RKO (cell line): ENCODE data around the gene ANKRD52.

Source experiments
- DNase-seq: peaks from one replicate; pipeline ENCODE4 v3.0.0-alpha.2; 2016; ENCODE audit warnings: low spot score

ANKRD52 gene

DNA sequence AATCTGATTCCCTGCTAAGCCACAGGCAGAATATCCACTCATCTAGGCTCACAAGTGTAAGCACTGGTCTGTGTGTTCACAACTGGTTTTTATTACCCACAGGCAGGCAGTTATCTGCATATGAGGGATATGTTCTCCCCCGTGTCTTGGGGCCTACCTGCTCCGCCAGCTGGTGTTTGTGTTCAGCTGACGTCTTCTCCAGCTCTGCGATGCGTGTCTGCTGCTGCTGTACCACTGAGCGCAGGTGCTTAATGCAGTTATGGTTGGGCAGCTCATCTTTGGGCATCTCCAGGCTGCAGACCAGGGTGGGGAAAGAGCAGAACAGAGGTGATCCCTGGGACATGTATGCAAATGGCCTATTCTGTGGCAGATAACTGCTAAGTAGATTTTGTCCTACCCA is 50.2 kb downstream of the ANKRD52 start:
- no peak for DNase-seq

DNA sequence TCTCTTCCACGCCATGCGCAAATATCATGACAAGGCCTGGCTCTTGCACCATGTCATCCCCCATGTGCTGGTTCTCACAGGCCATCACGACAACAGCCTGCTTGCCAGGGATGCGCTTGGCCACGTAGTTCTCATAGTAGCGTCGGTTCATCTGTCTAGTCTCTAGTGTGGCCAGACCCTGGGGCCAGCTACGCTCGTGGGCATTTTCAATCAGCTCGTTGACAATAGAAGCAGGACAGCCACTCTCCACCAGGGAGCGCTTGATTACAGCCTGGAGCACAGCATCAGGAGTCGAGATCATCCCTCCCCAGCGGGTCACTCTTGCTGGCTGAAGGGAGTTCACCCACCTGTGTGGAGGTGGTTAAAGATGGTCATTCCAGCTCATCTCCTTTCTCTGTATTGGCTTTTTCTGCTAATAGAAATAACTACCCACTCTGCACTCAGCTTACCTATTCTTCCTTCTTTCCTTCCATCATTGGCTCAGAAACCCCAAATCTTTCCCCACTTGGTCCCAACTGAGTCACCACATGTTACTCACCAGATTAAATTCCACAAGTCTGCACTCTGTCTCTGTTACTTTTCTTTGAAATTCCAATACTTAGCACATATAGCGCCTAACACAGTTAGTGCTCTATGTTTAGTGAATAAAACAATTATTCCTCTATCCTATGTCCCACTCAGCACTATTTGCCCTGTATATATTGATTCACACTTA is 51.6 kb downstream of the ANKRD52 start:
- peak; percentile 53 for DNase-seq

DNA sequence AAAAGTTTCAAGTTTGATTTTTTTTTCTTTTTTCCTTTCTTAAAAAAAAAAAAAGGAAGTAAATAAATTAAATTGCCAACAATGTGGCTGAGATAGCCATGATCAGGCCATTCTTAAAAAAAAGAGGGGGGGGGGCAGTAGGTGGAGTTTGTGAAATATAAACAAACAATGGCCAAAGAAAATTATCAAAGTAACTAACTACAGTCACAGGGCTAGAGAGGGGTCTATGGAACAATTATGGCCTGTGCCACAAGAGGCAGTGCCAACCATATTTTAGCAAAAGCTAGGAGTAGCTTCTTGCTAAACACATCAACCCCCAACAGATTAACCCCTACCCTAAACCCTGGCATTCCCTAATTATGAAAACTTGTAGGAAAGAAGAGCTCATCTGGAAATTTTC is 52.7 kb downstream of the ANKRD52 start:
- DNase-seq = peak; percentile 54

DNA sequence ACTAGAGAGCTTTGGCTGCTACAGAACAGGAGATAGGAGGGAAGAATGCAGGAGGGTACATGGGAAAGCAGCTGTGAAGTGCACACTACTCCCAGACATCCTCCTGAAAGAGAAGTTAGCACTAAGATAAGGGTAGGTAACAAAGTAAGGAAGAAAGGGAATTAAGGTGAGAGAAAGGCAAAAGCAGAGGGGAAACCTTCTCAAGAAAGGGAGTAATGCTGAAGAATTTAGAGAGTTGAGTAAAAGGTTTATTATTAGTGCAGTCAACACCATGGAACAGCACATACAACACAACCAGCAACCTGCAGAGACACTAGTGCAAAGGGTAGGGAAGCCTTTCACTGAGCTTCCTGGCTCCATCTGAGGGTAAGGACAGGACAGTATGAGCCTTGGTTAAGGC is 53.9 kb downstream of the ANKRD52 start:
- DNase-seq = no peak

- no peak for DNase-seq
These were observed 55.3 kb downstream of the ANKRD52 start for GRCh38 chr12:56202838-56203237.

GRCh38 chr12:56202366-56202765 is 55.8 kb downstream of the ANKRD52 start:
- no peak for DNase-seq

GRCh38 chr12:56198836-56199235 is 59.3 kb downstream of the ANKRD52 start:
- no peak for DNase-seq

DNA sequence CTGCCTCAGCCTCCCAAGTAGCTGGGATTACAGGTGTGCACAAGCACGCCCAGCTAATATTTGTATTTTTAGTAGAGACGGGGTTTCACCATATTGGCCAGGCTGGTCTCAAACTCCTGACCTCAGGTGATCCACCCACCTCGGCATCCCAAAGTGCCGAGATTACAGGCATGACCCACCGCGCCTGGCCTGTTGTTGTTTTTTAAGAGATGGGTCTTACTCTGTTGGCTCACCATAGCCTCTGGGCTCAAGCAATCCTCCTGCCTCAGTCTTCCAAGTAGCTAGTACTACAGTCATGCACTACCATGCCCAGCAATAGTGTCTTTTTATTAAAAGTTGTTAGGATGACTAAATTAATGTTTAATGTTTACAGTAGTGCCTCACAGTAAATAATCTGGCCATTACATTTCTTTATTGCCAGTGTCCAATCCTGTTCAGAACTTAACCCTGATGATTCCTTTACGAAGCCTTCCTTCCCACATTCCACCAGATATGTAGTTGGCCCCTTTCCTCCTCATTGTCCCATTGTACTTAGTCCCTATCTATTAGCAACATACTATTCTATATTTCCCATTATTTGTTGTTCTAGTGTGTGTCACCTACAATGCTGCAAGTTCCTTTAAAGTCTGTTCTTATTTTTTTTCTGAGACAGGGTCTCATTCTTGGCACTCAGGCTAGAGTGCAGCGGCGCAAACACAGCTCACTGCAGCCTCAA is 60.1 kb downstream of the ANKRD52 start:
- DNase-seq = no peak

DNA sequence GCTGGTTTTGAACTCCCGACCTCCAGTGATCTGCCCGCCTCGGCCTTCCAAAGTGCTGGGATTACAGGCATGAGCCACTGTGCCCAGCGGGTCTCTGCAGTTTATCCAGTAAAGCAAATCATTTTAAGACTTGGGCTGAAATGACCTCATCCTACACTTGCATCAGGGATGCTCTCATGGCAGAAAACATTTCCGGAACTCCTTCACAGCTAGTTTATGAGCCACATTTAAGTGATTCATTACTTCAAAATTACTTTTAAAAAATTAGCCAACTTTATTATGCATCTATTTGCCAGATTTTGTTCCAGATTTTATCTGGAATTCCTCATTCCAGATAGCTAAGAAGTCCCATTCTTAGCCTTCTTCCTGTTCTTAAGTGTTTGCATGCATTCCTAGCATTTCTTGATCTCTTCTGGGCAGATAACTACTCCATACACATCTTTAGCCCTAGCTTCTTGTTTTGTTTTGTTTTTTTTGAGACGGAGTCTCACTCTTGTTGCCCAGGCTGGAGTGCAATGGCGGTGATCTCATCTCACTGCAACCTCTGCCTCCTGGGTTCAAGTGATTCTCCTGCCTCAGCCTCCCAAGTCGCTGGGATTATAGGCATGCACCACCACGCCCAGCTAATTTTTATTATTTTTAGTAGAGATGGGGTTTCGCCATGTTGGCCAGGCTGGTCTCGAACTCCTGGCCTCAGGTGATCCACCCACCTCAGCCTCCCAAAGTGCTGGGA is 61.2 kb downstream of the ANKRD52 start:
- peak; percentile 79 for DNase-seq

DNA sequence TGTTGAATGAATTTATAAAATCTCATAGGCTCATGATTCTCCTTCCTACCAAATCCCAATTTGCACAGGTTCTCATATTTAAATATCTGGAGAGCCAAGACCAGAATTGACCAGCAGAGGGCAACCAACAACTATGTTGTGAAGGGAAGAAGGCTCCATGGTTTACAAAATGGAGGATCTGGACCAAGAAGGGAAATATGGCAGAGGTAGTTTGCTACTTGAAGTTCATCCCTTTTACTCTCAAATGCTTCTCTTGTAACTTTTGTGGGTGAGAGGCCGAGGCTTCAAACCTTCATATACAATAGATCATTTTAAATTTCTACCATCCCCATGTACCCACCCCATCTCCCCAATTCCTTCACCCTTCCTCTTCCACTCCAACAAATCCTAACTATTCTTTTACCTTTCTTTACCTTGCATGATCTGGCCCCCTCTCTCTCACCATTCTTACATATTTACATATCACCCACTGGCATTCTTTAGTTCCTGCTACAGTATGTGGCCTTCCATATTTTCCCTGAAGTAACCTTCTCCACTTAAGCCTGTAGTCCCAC is 65.1 kb downstream of the ANKRD52 start:
- peak; percentile 90 for DNase-seq

GRCh38 chr12:56192582-56192981 is 65.6 kb downstream of the ANKRD52 start:
- no peak for DNase-seq

GRCh38 chr12:56190695-56191155 is 67.5 kb downstream of the ANKRD52 start:
- DNase-seq = peak; percentile 28

DNA sequence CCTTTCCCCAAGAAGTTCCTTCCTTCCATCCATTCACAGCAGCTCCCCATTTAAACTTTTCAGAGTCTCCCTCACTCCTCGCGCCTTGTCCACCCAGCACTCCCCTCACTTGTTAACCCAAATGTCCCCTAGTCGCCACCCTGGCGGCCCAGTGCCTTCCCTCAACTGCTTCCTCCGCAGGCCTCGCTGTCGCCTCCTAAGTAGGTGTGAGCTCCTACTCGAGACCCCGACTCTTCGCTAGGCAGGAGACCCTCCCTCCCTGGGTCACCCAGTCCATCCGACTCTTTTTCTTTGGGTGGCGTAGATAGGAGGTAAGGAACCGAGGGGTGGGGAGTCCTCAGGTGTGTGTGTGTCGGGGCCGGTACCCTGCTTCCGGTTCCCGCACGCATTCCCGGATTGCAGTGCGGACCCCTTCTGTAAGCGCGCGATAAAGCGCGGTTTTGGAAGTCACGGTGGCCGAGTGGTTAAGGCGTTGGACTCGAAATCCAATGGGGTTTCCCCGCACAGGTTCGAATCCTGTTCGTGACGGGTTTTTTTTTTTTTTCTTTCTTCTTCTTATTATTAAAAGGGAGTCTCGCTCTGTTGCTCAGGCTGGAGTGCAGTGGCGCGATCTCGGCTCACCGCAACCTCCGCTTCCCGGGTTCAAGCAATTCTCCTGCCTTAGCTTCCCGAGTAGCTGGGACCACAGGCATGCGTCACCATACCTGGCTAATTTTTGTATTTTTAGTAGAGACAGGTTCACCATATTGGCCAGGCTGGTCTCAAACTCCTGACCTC is 68.1 kb downstream of the ANKRD52 start:
- peak; percentile 78 for DNase-seq

DNA sequence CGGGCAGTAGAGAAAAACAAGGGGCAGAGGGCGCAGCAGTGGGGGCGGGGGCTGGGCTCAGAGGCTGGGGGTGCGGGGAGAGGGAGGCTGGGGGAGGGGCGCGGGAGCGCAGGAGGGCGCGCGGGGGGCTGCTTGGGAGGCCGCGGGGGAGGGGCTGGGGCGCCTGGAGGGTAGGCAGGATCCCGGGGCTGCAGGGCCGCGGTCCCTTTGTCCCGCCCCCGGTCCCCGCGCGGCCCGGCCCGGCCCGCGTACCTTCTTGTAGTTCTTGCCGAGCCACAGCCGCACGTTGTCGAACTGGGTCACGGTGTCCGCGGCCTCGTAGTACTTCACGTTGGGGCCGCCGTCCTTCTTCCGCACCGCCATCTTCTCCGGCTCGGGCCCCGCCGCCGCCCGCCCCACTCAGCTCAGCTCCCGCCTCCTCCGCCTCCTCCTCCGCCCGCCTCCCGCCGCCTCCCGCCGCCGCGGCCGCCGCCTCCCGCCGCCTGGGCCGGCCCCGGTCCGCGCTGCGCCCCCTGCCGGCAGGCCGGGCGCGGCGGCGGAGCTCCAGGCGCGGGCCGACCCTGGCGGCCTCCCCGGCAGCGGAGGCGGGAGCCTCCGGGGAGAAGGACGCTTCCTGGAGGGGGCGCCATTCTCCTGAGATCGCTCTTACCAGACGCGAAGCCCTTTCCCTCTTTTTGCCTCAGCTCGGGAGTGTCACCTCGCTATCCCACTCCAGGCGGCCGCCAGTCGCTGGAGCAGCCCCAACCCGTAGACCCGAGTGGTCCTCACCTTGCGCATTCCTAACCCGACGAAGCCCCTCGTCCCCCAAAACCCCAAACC is 68.9 kb downstream of the ANKRD52 start, which contains the start of gene SMARCC2:
Gene SMARCC2 (minus strand): TSS at position 385 of the 819 bp plus-strand sequence. CDS start 22 bp downstream, at position 363.
- peak; percentile 93 for DNase-seq

DNA sequence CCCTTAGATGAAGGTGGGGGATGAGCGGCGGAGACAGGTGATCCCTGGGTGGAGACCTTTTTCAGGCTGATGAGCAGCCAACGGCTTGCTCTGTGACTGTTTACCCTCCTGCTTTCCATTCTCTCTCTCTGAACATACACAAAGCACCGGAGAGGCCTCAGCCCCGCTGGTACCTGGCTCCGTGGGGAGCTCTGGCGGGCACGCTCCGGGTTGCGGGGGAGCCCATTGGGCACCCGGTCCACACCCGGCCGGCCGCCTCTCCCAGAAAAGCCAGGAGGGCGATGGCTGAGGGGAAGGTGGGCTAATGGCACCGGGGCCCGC is 69.4 kb downstream of the ANKRD52 start:
- no peak for DNase-seq

DNA sequence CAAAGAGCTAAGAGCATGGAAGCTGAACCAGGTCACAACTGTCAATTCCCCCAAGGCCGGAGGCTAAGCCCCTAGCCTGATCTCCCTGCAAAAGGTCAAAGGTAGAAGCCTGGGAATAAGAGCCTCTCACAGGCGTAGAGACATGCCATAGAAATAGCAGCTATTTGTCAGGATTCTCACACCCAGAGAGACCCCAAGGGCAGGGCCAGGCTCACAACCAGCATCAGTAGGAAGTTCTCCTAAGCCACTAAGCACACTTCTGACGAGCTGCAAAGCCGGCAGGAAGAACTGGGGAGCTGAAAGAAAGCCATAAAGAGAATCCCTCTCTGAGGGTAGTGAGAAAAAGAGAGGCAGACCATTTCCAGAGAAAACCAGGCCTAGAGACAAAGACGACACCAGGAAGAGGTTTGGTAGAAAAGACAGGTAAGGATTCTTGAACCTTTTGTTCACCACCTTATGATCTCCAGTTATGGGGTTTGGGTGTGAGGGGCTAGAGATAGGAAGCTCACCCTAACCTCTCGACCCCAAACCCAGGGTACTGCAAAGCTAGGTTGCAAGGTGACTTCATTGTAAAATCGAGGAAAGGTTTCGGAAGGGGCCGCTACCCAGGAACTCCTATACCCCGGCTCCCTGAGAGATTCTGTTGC is 69.9 kb downstream of the ANKRD52 start:
- peak; percentile 40 for DNase-seq
